Thoracic aorta (tissue), 2 donors: Measurements from ENCODE around the gene LRP3. TPM values are rescaled to one million over a fixed set of nuclear protein-coding genes. Genes with fewer than 3 reads are reported as not detected.
A peak's percentile ranks its signal among the peaks of the same experiment; 100 is the strongest.

Experiments
- ATAC-seq: fragments of 150-250 bp; one replicate; pipeline ENCODE4 v1.8.0; 2017; ENCODE audit warnings: low read depth; ENCODE audit not compliant: insufficient number of reproducible peaks, low FRiP score
- DNase-seq: peaks from one replicate; pipeline ENCODE4 v3.0.0-alpha.2; 2020; ENCODE audit warnings: low spot score
- H3K27ac ChIP-seq, 2 donors: fragments of 200-600 bp; sonication (generic); 1 replicate in 1 of 2; 2 replicates in 1 of 2; pipeline ENCODE4 v1.5.1; 2016; ENCODE audit warnings: mild to moderate bottlenecking in 2 of 2, moderate library complexity in 2 of 2
- H3K27me3 ChIP-seq: fragments of 200-600 bp; sonication (generic); replicated peaks from 2 replicates; pipeline ENCODE4 v1.6.0; 2016; ENCODE audit warnings: mild to moderate bottlenecking; ENCODE audit not compliant: insufficient read depth
- H3K36me3 ChIP-seq: fragments of 200-600 bp; sonication (generic); one replicate; pipeline ENCODE4 v1.5.1; 2016
- H3K4me1 ChIP-seq, 2 donors: fragments of 200-600 bp; sonication (generic); 1 replicate in 1 of 2; 2 replicates in 1 of 2; pipeline versions ENCODE4 v1.5.1 to v1.6.0; 2016; ENCODE audit warnings: low read depth in 2 of 2, mild to moderate bottlenecking in 1 of 2; ENCODE audit not compliant: control insufficient read depth in 1 of 2
- H3K4me3 ChIP-seq: fragments of 200-600 bp; sonication (generic); 2 replicates; pipeline ENCODE4 v1.5.1; 2016; ENCODE audit warnings: mild to moderate bottlenecking
- H3K9me3 ChIP-seq: fragments of 200-600 bp; sonication (generic); 2 replicates; pipeline ENCODE4 v1.5.1; 2016
- total RNA-seq, 2 donors: library from RNA; depleted of rRNA; stranded (reverse); fragments of >200 nt; gene quantifications; one replicate each; pipeline versions ENCODE4 v1.1.0 to v1.2.3, GENCODE V29; 2016
- TF ChIP-seq, protein P1 (sequence below): fragments of 200-600 bp; sonication (generic); IDR thresholded peaks from one replicate; pipeline ENCODE4 v1.5.1; 2019; ENCODE audit warnings: antibody characterized with exemption

The LRP3 gene
- total RNA-seq, 2 donors from 2014 or later = 32.2 to 50.9 TPM

GRCh38 chr19:33195645-33196347, 1.7 kb downstream of the LRP3 start:
- H3K27me3 ChIP-seq = no peaks in the 10 kb centered on the region
- H3K36me3 ChIP-seq = peaks cover 5% of the 10 kb centered on the region
- no peaks in the 10 kb centered on the region for H3K9me3 ChIP-seq
- DNase-seq = no peak
- H3K4me3 ChIP-seq = peak overlapping the region; percentile 84
- peaks cover 0 to 13% of the 10 kb centered on the region in 2 donors for H3K4me1 ChIP-seq
- TF ChIP-seq, protein P1, sequence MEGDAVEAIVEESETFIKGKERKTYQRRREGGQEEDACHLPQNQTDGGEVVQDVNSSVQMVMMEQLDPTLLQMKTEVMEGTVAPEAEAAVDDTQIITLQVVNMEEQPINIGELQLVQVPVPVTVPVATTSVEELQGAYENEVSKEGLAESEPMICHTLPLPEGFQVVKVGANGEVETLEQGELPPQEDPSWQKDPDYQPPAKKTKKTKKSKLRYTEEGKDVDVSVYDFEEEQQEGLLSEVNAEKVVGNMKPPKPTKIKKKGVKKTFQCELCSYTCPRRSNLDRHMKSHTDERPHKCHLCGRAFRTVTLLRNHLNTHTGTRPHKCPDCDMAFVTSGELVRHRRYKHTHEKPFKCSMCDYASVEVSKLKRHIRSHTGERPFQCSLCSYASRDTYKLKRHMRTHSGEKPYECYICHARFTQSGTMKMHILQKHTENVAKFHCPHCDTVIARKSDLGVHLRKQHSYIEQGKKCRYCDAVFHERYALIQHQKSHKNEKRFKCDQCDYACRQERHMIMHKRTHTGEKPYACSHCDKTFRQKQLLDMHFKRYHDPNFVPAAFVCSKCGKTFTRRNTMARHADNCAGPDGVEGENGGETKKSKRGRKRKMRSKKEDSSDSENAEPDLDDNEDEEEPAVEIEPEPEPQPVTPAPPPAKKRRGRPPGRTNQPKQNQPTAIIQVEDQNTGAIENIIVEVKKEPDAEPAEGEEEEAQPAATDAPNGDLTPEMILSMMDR = no peak
- ATAC-seq = no peak
- H3K27ac ChIP-seq = no peak overlapping the region

- ATAC-seq (no peak), DNase-seq (no peak)
- TF ChIP-seq, protein P1 = no peak
- no peak overlapping the region for H3K27ac ChIP-seq
- H3K4me1 ChIP-seq = peaks cover 0 to 13% of the 10 kb centered on the region in 2 donors
- no peaks in the 10 kb centered on the region for H3K9me3 ChIP-seq
- no peaks in the 10 kb centered on the region for H3K27me3 ChIP-seq
- peaks cover 5% of the 10 kb centered on the region for H3K36me3 ChIP-seq
- H3K4me3 ChIP-seq = no peak overlapping the region
These were observed 2.5 kb downstream of the LRP3 start for GRCh38 chr19:33196446-33197193.

DNA sequence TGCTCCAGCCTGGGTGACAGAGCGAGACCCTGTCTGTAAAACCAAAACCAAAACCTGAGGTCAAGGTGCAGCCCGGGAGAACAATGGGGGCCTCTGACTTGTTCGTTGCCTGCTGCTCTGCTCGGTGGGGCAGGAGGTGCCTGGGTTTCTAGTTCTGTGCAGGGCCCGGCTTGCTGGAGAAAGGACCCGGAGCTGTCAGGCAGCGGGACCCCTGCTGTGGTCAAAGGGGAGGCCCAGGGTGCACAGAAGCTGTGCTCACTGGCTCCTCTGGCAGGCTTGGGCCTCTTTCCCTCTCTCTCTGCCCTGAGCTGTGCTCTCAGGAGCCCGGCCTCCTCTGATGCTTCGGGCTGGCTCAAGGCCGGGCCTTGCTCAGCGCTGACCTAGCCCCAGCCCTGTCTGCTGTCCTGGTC, 3.5 kb downstream of the LRP3 start:
- no peak for ATAC-seq
- TF ChIP-seq, protein P1 = no peak
- H3K27ac ChIP-seq = no peak overlapping the region
- peaks cover 0 to 13% of the 10 kb centered on the region in 2 donors for H3K4me1 ChIP-seq
- no peaks in the 10 kb centered on the region for H3K9me3 ChIP-seq
- peaks cover 5% of the 10 kb centered on the region for H3K36me3 ChIP-seq
- no peak for DNase-seq
- no peaks in the 10 kb centered on the region for H3K27me3 ChIP-seq
- no peak overlapping the region for H3K4me3 ChIP-seq

DNA sequence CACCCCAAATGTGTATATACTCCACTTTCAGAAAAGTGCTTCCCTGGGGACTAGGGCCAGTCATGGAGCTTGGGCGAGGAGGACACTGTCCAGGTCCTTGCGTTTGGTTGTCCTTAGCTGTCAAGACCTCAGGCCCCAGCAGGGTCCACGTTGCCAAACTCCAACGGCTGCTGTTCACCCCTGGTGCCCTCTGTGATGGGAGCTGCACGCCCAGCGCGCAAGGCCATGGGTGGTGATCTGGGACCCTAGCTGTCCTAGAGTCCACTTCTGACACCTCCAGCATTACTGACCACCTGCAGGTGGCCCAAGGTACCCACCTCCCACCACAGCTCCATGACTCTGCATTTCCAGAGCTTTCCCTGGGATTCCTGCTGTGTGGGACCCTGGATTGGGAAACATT, 4.0 kb downstream of the LRP3 start:
- Histone ChIP-seq H3K4me3 (no peak overlapping the region), H3K9me3 (no peaks in the 10 kb centered on the region), H3K4me1 (peaks cover 0 to 13% of the 10 kb centered on the region in 2 donors), H3K27me3 (no peaks in the 10 kb centered on the region), H3K27ac (no peak overlapping the region), H3K36me3 (peaks cover 8% of the 10 kb centered on the region)
- ATAC-seq = no peak
- TF ChIP-seq, protein P1 = no peak
- no peak for DNase-seq

- Histone ChIP-seq H3K4me1 (peaks cover 0 to 13% of the 10 kb centered on the region in 2 donors), H3K27ac (no peak overlapping the region), H3K4me3 (no peak overlapping the region), H3K9me3 (no peaks in the 10 kb centered on the region), H3K27me3 (no peaks in the 10 kb centered on the region), H3K36me3 (peaks cover 10% of the 10 kb centered on the region)
- DNase-seq (no peak), ATAC-seq (no peak)
- TF ChIP-seq, protein P1 = no peak
These were observed 5.5 kb downstream of the LRP3 start for GRCh38 chr19:33199441-33200265.
